NCI-H345 treated with DMSO at 0.1 percent for 48 hours (cell line): ENCODE data around the gene COA8.

Source experiments
- DNase-seq: peaks from one replicate; lab custom pipeline; 2025; ENCODE audit not compliant: unreplicated experiment; lab: John Stamatoyannopoulos, UW

The COA8 gene, protein sequence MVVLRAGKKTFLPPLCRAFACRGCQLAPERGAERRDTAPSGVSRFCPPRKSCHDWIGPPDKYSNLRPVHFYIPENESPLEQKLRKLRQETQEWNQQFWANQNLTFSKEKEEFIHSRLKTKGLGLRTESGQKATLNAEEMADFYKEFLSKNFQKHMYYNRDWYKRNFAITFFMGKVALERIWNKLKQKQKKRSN

DNA sequence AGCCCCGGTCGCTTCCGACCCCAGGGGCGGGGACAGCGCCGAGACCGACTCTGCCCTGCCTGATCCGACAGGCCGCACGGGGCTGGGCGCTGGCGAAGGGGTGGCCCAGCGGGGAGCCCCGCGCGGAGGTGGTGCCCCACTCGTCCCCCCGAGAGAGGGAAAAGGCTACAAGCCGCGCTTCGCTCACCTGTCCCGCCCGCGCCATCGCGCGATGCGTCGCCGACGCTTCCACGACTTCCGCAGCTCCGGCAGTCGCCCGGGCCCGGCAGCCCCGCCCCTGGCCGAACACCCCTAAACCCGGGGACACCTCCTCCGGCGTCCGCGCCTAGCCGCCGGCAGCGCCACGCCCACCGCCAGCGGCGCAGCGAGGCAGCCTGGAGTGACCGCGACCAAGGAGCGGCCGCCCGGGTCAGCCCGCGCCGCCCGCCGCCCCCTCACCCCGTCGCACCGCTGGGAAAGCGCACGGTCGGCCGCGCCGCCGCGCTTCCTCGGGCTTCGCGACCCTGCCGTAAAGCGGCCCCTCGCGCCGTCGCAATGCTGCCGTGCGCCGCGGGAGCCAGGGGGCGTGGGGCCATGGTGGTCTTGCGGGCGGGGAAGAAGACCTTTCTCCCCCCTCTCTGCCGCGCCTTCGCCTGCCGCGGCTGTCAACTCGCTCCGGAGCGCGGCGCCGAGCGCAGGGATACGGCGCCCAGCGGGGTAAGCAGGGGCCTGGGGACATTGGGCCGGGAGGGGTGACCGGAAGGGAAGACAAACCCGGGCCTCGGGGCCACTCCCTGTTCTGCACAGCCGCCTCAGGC, at the start of gene COA8, which contains the start of gene BAG5:
Gene COA8, plus strand, starts transcription at position 532 of the 797 bp plus-strand sequence. Its CDS starts 42 bp downstream, at position 574.
Gene BAG5, minus strand, starts transcription at position 229 of the 797 bp plus-strand sequence. CDS start 1,493 bp downstream, outside the sequence.
- peak; percentile 70 for DNase-seq

DNA sequence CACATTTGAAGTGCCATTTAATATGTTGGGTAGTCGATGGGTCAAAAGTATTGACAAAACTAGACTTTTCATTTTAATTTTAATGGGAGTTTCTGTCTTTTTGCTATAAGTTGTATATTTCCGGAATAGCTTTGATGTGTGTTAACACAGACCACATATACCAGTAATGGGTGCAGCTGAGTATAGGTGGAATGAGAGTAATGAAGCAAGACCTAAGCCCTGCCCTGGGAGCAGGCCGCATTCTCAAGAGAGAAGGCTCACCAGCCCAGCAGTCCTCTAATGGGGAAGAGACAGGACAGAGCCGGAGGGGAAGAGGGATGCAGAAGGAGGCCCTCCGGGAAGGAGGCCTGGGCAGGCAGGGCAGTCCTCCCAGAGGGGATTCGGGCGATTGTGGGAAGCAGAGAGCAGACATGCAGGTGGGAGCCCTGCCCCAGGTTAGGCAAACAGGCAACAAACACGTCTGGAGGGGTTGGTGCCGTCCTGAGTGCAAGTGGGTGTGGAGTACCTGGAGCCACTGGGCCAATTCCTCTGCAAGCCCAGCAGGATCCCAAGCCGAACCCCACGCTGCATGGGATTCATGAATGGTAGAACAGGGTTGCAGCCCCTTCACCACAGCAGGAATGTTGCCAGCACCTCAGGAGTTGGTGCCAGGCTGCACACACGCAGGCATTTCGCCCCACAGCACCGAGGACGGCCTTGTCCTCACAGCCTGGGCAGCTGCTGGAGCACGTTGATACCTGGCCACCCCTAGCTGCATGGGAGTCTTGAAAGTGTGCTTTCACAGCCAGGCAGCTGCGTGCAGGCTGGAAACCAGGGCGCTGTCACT, 48.0 kb upstream of the COA8 start:
- DNase-seq: no peak

- no peak for DNase-seq
Measured at GRCh38 chr14:103516426-103517173, 46.2 kb upstream of the COA8 start.

DNA sequence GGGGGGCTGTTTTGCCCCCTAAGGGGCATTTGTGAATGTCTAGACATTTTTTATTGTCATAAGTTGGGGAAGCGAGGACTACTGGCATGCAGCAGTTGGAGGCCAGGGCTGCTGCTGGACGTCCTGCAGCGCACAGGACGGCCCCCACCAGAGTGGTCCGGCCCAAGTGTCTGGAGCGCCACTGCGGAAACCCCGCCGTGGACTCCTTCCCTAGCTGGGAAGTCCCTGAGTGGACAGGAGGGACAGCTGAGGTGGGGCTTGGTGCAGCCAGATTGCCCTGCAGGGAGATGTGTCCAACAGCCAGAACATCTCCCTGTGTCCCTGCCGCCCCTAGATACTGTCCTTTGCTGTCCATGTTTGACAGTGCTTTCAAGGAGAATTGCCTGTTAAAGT, 45.6 kb upstream of the COA8 start:
- DNase-seq: no peak

DNA sequence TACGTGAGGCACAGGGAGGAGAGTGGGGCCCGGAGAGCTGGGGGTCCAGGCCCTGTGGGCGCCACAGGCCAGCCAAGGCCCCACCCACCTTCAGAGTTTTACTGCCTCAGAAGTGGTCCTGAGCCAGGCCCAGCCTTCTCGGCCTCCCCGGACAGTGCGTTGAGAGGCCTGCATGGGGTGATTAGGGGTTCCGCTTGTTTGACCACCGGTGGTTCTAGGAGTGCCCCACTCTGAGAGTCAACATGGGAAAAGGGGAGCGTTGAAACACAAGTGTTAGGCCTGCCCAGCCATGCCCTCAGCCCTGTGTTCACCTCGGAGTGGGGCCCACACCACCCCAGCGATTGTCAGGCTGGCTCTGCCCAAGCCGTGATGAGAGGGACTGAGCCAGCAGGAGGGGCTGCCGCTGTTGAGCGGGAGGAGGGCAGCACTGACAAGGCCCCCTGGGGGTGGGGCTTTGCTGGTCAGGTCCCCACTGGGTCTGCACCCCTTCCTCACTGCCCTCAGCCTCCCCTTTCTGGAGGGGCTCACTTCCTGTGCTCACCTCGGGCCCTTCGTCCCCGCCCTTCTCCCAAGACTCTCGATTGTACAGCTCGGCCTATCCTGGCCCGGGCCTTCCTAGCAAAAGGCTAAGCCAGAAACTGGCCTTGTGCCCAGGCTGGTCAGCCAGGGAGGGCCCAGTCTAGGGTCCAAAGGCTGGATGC, 44.9 kb upstream of the COA8 start:
- DNase-seq: no peak

- DNase-seq: no peak
Measured at GRCh38 chr14:103518422-103519042, 44.2 kb upstream of the COA8 start.

DNA sequence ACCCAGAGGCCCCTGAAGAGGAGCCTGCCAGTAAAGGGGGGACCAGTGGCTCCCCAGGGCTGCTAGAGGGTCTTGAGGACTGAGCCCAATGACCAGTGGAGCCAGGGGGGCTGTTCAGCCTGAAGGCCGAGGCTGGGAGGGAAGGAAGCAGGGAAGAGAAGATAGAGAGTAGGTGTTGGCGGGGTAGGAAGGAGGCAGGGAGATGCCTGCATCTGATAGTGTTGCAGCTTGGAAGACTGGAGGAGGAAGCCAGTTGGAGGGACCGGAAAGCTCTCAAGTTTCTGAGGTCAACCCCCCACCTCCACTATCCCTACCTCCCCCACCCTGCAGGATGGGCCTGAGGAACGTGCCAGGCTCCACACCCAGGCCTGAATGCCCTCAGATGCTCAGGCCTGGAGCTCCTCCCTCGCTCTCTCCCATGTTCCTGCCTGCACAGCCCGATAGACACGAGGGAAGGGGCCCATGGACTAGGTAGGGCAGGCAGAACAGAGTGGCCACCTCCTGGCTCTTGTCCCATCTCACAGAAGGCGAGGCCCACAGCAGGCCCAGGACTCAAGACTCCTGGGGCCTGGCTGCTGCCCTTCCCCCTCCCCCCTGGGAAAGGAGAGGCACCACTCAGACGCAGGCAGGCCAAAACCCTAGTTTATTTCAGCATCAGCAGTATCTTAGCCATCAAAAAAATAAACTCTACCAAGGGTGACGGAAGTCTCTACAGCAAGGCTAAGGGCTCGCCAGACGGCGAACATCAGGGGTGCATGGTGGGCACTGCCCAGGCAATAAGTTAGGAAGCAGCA, 43.5 kb upstream of the COA8 start:
- DNase-seq: no peak

DNA sequence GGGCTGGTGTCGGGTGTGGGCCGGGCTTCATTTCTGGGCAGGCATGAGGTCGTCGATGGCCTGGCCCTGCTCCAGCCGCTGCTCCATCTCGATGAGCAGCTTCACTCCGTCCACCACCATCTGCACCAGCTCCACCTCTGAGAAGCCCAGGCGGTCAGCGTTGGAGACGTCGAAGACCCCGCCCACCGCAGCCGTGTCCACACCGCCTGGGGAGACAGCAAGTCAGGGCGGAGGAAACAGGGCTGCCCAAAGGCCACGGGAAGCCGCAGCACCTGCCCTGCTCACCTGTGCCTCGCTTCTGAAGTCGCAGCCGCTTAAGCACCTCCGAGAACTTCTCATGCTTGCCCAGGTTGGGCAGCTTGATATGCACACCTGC, 42.9 kb upstream of the COA8 start:
- DNase-seq: no peak

GRCh38 chr14:103520269-103520656, 42.5 kb upstream of the COA8 start:
- no peak for DNase-seq

DNA sequence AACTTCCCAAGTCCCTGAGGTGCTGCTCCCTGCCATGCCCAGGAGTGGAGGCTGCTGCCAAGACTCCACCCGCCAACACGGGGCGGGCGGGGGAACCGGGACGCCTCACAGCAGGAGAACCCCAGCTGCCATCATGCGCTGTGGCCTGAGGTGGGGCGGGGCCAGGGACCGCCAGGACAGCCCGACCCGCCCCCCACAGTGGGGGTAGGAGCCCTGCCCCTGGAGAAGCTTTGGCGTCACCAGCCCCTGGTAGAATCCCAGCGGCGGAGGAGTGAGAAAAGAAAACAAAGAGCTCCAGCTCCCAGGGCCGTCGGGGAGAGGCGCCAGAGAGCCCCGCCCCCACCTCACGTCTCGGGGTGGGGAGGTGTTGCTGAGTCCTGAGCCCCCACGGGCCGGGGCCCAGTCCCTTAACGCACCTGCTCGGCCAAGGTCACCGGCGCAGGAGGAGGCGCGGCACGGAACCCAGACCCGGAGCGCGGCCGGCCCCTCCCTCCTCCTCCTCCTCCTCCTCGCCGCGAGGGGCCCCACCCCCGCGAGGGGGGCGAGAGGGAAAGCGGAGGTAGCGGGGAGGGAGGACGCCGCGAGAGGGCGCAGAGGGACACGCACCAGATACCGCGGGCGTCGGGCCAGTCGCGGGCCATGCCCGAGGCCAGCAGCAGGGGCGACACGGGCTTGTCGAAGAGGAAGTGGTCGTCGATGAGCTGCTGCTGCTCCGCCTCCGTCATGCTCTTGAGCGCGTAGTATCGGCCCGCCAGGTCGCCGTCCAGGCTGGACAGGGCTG, 41.9 kb upstream of the COA8 start:
- peak; percentile 62 for DNase-seq

GRCh38 chr14:103521438-103521950, 41.3 kb upstream of the COA8 start:
- no peak for DNase-seq

GRCh38 chr14:103521951-103522563, 40.7 kb upstream of the COA8 start:
- DNase-seq: no peak

DNA sequence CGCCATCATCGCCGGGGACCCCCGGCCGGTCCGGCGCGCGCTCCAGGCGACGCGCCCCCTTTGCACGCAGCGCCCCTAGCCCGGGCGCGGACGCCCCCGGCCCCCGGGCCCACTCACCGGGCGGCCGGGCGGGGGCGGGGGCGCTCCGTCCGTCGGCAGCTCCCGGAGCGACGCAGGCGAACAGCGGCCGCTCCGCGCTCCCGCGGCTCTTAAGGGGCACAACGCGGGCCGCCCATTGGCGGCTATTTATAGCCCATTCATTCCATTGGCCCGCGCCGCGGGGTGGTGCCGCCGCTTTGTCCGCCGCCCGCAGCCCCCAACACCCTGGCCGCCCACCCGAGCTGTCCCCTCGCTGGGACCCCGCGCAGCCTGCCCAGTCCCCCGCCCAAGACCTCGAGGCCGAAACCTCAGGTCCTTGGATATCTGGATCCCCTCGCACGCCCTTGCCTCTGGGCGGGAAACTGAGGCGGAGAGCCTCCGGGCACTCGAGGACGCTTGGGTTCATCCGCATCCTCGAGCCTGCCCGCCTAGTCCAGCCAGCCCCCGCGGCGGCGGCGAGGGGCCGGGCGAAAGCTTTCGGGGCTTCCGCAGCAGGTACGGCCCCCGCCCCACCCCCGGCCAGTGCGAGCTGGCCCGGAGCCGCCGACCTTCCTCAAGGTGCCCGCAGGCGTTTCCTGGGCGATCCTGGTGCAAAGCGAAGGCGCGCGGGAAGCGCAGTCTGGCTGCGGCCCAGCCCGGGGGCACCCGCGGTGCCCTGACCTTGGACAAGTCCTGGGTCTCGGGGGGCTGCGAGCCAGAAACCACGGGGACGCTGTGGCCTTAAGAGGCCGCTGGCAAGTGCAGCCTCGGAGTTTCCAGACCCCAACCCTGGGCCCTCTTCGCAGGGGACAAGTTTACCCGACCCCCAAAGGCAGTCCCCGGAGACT, 39.8 kb upstream of the COA8 start, which contains the start of gene CKB:
Gene CKB, minus strand, starts transcription at position 182 of the 926 bp plus-strand sequence. CDS start 337 bp downstream, outside the sequence.
- DNase-seq: peak; percentile 60

- no peak for DNase-seq
Measured at GRCh38 chr14:103523575-103523954, 39.2 kb upstream of the COA8 start.

- DNase-seq: no peak
Measured at GRCh38 chr14:103524002-103524935, 38.5 kb upstream of the COA8 start.
